Adipose tissue (tissue), 3 donors: Measurements from ENCODE around the gene SACS. TPM values are rescaled to one million over a fixed set of nuclear protein-coding genes. Genes with fewer than 3 reads are reported as not detected.
"Not testable (repeated sequence)": the region's sequence is repeated elsewhere in the genome, so short reads cannot be mapped to it uniquely, and the experiment has no call there.

Experiments
- H3K27ac ChIP-seq: one replicate; pipeline ENCODE4 v1.5.1; 2013; ENCODE audit warnings: low read depth, low read length
- WGBS, 3 donors: extraction: QIAGEN DNeasy Blood & Tissue Kit; methylation state at CpG; one replicate each; pipeline ENCODE4 v1.1.7; 2013; 5-methylcytosine and 5-hydroxymethylcytosine counted together
- polyA plus RNA-seq, 3 donors: library from polyadenylated mRNA; stranded (reverse); fragments of 200-250 nt; gene quantifications; one replicate each; pipeline ENCODE4 v1.2.3, GENCODE V29; 2013
- donor health status: healthy with polysubstance abuse.
- donor health status: Bipolar disorder and iron deficiency.
- donor health status: healthy.

The SACS gene
- polyA plus RNA-seq, 3 donors: 1.7 to 4.3 (median 2.9) TPM

GRCh38 chr13:23330356-23330755 lies 103.1 kb downstream of the SACS start:
- H3K27ac ChIP-seq: no peak overlapping the region
- 79 to 97% (median 97%) methylated on average over 6 of the region's 6 CpGs for WGBS, 3 donors

GRCh38 chr13:23325191-23325590 lies 108.3 kb downstream of the SACS start:
- H3K27ac ChIP-seq: no peak overlapping the region

GRCh38 chr13:23323946-23324709 lies 109.4 kb downstream of the SACS start:
- 64 to 72% (median 64%) methylated on average over 17 of the region's 17 CpGs for WGBS, 3 donors
- H3K27ac ChIP-seq: no peak overlapping the region

More at GRCh38 chr13:23325191-23325590, 108.3 kb downstream of the SACS start:
- 76 to 89% (median 78%) methylated on average over 2 of the region's 2 CpGs for WGBS, 3 donors

- no peak overlapping the region for H3K27ac ChIP-seq
- WGBS, 3 donors: 83 to 93% (median 90%) methylated on average over 18 to 19 of the region's 19 CpGs
These were observed 110.9 kb downstream of the SACS start for GRCh38 chr13:23322353-23323336.

GRCh38 chr13:23321535-23322241 lies 111.8 kb downstream of the SACS start:
- WGBS, 3 donors: 46 to 54% (median 49%) methylated on average over 6 of the region's 6 CpGs
- no peak overlapping the region for H3K27ac ChIP-seq

- no peak overlapping the region for H3K27ac ChIP-seq
- 52 to 58% (median 57%) methylated on average over 4 of the region's 4 CpGs for WGBS, 3 donors
These were observed 112.5 kb downstream of the SACS start for GRCh38 chr13:23320926-23321534.

- no peak overlapping the region for H3K27ac ChIP-seq
- WGBS, 3 donors: 77 to 88% (median 79%) methylated on average over 3 of the region's 3 CpGs
These were observed 113.6 kb downstream of the SACS start for GRCh38 chr13:23319883-23320224.

- WGBS, 3 donors: 78 to 92% (median 86%) methylated on average over 6 of the region's 6 CpGs
- H3K27ac ChIP-seq: not testable (repeated sequence)
These were observed 118.7 kb downstream of the SACS start for GRCh38 chr13:23314837-23315236.

GRCh38 chr13:23292586-23292985 lies 140.9 kb downstream of the SACS start:
- 61 to 84% (median 73%) methylated on average over 1 of the region's 1 CpG for WGBS, 3 donors
- no peak overlapping the region for H3K27ac ChIP-seq

GRCh38 chr13:23289917-23290357 lies 143.6 kb downstream of the SACS start:
- no peak overlapping the region for H3K27ac ChIP-seq
- WGBS, 3 donors: 49 to 56% (median 54%) methylated on average over 5 of the region's 5 CpGs

- 61 to 75% (median 68%) methylated on average over 7 of the region's 7 CpGs for WGBS, 3 donors
- no peak overlapping the region for H3K27ac ChIP-seq
These were observed 144.5 kb downstream of the SACS start for GRCh38 chr13:23288995-23289394.

GRCh38 chr13:23288564-23288963 lies 144.9 kb downstream of the SACS start:
- H3K27ac ChIP-seq: no peak overlapping the region
- WGBS, 3 donors: 76 to 88% (median 76%) methylated on average over 1 of the region's 1 CpG

- WGBS, 3 donors: 60 to 65% (median 62%) methylated on average over 5 of the region's 5 CpGs
- H3K27ac ChIP-seq: no peak overlapping the region
These were observed 154.2 kb downstream of the SACS start for GRCh38 chr13:23279321-23279720.

Other genes starting within 250 kb of the SACS start
- 1 to 10 TPM in 2 of 3 donors, under 1 TPM in 1; 0.73 to 2.1 (median 1.4) TPM for gene TNFRSF19, start 136.7 kb upstream of the SACS start, polyA plus RNA-seq